MM.1S (cell line): Measurements from ENCODE around the gene FYB1.

ENCODE experiments used
- DNase-seq: peaks from one replicate; pipeline ENCODE4 v3.0.0-alpha.2; 2015
- H2AFZ ChIP-seq: fragments of 300-600 bp; sonication (generic); 2 replicates; pipeline ENCODE4 v1.6.0; 2016; ENCODE audit warnings: antibody characterized with exemption, low read length
- H3F3A ChIP-seq: fragments of 300-600 bp; sonication (generic); 2 replicates; pipeline ENCODE4 v1.6.1; 2016; ENCODE audit warnings: mild to moderate bottlenecking, antibody characterized with exemption, low read length, moderate library complexity, mixed read lengths; ENCODE audit not compliant: insufficient read depth
- H3K27ac ChIP-seq: fragments of 300-600 bp; sonication (generic); 2 replicates; pipeline ENCODE4 v1.5.1; 2016; ENCODE audit warnings: mild to moderate bottlenecking, low read length
- H3K27me3 ChIP-seq: fragments of 300-600 bp; sonication (generic); replicated peaks from 2 replicates; pipeline ENCODE4 v1.6.0; 2016; ENCODE audit warnings: low read length; ENCODE audit not compliant: insufficient read depth
- H3K36me3 ChIP-seq: fragments of 300-600 bp; sonication (generic); replicated peaks from 2 replicates; pipeline ENCODE4 v1.6.1; 2016; ENCODE audit warnings: mild to moderate bottlenecking, low read length, mixed read lengths; ENCODE audit not compliant: insufficient read depth
- H3K4me1 ChIP-seq: fragments of 300-600 bp; sonication (generic); 2 replicates; pipeline ENCODE4 v1.6.1; 2016; ENCODE audit warnings: low read length, mixed read lengths
- H3K4me2 ChIP-seq: fragments of 300-600 bp; sonication (generic); 2 replicates; pipeline ENCODE4 v1.6.0; 2016; ENCODE audit warnings: low read depth, low read length
- H3K4me3 ChIP-seq: fragments of 300-600 bp; sonication (generic); 2 replicates; pipeline ENCODE4 v1.5.1; 2016; ENCODE audit warnings: low read length, mixed read lengths
- H3K79me2 ChIP-seq: fragments of 300-600 bp; sonication (generic); 2 replicates; pipeline ENCODE4 v1.6.1; 2016; ENCODE audit warnings: mixed run types, low read length, mixed read lengths
- H3K9ac ChIP-seq: fragments of 300-600 bp; sonication (generic); 2 replicates; pipeline ENCODE4 v1.6.1; 2016; ENCODE audit warnings: low read length, mixed read lengths
- H3K9me2 ChIP-seq: fragments of 300-600 bp; sonication (generic); replicated peaks from 2 replicates; pipeline ENCODE4 v1.6.1; 2016; ENCODE audit warnings: mild to moderate bottlenecking, low read length, mixed read lengths; ENCODE audit not compliant: insufficient read depth
- H3K9me3 ChIP-seq: fragments of 300-600 bp; sonication (generic); replicated peaks from 2 replicates; pipeline ENCODE4 v1.6.1; 2016; ENCODE audit warnings: mild to moderate bottlenecking, low read length, mixed read lengths; ENCODE audit not compliant: insufficient read depth
- H4K20me1 ChIP-seq: fragments of 300-600 bp; sonication (generic); 2 replicates; pipeline ENCODE4 v1.6.1; 2016; ENCODE audit warnings: mild to moderate bottlenecking, low read length, moderate library complexity, mixed read lengths; ENCODE audit not compliant: insufficient read depth
- EZH2 ChIP-seq: fragments of 300-600 bp; sonication (generic); optimal IDR thresholded peaks from 2 replicates; pipeline ENCODE3; 2017; ENCODE audit warnings: low read depth, mild to moderate bottlenecking, antibody characterized with exemption, low read length, mixed read lengths
- EZH2phosphoT487 ChIP-seq: fragments of 300-600 bp; sonication (generic); IDR thresholded peaks from 2 replicates; pipeline ENCODE4 v1.6.1; 2018; ENCODE audit warnings: antibody characterized with exemption, low read length
- TF ChIP-seq, protein P1 (sequence below): fragments of 300-600 bp; sonication (generic); IDR thresholded peaks from 2 replicates; pipeline ENCODE4 v1.5.1; 2016; ENCODE audit warnings: antibody characterized with exemption, low read length, mixed read lengths

The FYB1 gene

DNA sequence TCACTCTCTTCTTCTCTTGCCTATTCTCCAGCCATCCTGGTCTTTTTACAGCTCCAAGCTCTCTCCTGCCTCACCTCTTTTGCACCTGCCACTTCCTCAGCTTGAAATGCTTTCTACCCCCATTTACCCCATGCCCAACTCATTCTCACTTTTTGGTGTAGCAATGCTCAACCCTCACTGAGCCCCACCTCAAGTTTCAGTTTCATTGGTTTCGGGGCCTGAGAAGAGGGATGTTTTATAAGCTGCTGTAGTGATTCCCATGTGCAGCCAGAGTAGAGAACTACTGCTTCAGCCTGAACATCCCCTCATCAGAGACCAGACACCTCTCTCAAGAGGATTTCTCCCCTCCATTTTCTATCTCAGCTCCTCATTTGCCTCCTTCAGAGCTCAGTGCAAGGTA lies 45.2 kb upstream of the FYB1 start:
- no peak overlapping the region for H3K4me3 ChIP-seq
- H3K79me2 ChIP-seq = no peaks in the 10 kb centered on the region
- no peaks in the 10 kb centered on the region for H3K27me3 ChIP-seq

DNA sequence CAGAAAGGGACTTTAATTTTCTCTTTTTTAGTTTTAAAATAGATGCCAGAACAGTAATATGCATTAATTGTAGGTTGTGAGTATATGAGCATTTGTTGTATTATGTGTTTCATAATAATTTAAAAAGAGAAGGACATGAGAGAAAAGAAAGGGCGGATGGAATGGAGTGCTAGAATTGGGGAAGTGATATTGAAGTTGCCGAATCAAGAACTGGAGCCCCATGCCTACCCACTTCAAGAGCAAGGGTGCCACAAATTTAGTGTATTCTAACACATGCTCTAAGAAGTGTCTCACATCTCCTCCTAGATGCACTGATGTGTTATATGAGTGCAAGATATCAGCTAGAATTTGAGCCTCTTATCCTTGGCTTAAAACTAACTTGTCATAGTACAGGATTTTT lies 43.6 kb upstream of the FYB1 start:
- peaks cover 17% of the 10 kb centered on the region for H3K4me1 ChIP-seq
- TF ChIP-seq EZH2 = no peak
- TF ChIP-seq EZH2phosphoT487 = no peak
- TF ChIP-seq, protein P1, sequence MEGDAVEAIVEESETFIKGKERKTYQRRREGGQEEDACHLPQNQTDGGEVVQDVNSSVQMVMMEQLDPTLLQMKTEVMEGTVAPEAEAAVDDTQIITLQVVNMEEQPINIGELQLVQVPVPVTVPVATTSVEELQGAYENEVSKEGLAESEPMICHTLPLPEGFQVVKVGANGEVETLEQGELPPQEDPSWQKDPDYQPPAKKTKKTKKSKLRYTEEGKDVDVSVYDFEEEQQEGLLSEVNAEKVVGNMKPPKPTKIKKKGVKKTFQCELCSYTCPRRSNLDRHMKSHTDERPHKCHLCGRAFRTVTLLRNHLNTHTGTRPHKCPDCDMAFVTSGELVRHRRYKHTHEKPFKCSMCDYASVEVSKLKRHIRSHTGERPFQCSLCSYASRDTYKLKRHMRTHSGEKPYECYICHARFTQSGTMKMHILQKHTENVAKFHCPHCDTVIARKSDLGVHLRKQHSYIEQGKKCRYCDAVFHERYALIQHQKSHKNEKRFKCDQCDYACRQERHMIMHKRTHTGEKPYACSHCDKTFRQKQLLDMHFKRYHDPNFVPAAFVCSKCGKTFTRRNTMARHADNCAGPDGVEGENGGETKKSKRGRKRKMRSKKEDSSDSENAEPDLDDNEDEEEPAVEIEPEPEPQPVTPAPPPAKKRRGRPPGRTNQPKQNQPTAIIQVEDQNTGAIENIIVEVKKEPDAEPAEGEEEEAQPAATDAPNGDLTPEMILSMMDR = no peak
- H3F3A ChIP-seq = peaks cover 4% of the 10 kb centered on the region; the same call in 1 of the 2 replicates
- no peaks in the 10 kb centered on the region for H3K79me2 ChIP-seq
- no peak overlapping the region for H3K4me3 ChIP-seq
- no peaks in the 10 kb centered on the region for H3K36me3 ChIP-seq
- H3K9ac ChIP-seq = no peak overlapping the region
- no peak overlapping the region for H2AFZ ChIP-seq
- no peak overlapping the region for H3K27ac ChIP-seq
- no peaks in the 10 kb centered on the region for H3K27me3 ChIP-seq
- H3K9me2 ChIP-seq = no peaks in the 10 kb centered on the region
- no peaks in the 10 kb centered on the region for H4K20me1 ChIP-seq
- H3K4me2 ChIP-seq = no peak overlapping the region
- no peaks in the 10 kb centered on the region for H3K9me3 ChIP-seq
- DNase-seq = no peak

More for the DNA sequence above, 45.2 kb upstream of the FYB1 start:
- H3K36me3 ChIP-seq = no peaks in the 10 kb centered on the region
- no peaks in the 10 kb centered on the region for H3K9me3 ChIP-seq
- peaks cover 17% of the 10 kb centered on the region for H3K4me1 ChIP-seq
- no peaks in the 10 kb centered on the region for H3K9me2 ChIP-seq
- no peaks in the 10 kb centered on the region for H4K20me1 ChIP-seq
- H3K9ac ChIP-seq = no peak overlapping the region
- TF ChIP-seq EZH2 (no peak), EZH2phosphoT487 (no peak)
- TF ChIP-seq, protein P1 = no peak
- no peak overlapping the region; the same call in 1 of the 2 replicates for H3K27ac ChIP-seq
- DNase-seq = peak; percentile 85
- H3K4me2 ChIP-seq = peak overlapping the region; percentile 25; the same call in 1 of the 2 replicates
- no peak overlapping the region for H2AFZ ChIP-seq
- H3F3A ChIP-seq = peaks cover 4% of the 10 kb centered on the region; the same call in 1 of the 2 replicates

GRCh38 chr5:39260095-39260494 lies 40.7 kb upstream of the FYB1 start:
- peaks cover 14% of the 10 kb centered on the region for H3K4me1 ChIP-seq
- peaks cover 4% of the 10 kb centered on the region; the same call in 1 of the 2 replicates for H3F3A ChIP-seq
- TF ChIP-seq EZH2 = no peak
- TF ChIP-seq, protein P1 = no peak
- no peak for TF ChIP-seq EZH2phosphoT487
- no peaks in the 10 kb centered on the region for H3K27me3 ChIP-seq
- no peak overlapping the region for H3K4me2 ChIP-seq
- H4K20me1 ChIP-seq = no peaks in the 10 kb centered on the region
- no peak overlapping the region for H3K27ac ChIP-seq
- no peak overlapping the region for H2AFZ ChIP-seq
- no peak overlapping the region for H3K9ac ChIP-seq
- H3K36me3 ChIP-seq = no peaks in the 10 kb centered on the region
- H3K4me3 ChIP-seq = no peak overlapping the region
- H3K79me2 ChIP-seq = no peaks in the 10 kb centered on the region
- DNase-seq = no peak
- no peaks in the 10 kb centered on the region for H3K9me3 ChIP-seq
- no peaks in the 10 kb centered on the region for H3K9me2 ChIP-seq
